HG03108 (cell line): Measurements from ENCODE around the gene MRM2.
"Not testable (repeated sequence)": the region's sequence is repeated elsewhere in the genome, so short reads cannot be mapped to it uniquely, and the experiment has no call there.

ENCODE experiments used
- ATAC-seq: cut with Tn5 transposase; IDR thresholded peaks from one replicate; pipeline ENCODE4 v1.9.1; 2021; ENCODE audit warnings: moderate library complexity; ENCODE audit not compliant: unreplicated experiment

The MRM2 gene

GRCh38 chr7:2269089-2269990 lies 27.3 kb upstream of the MRM2 start:
- ATAC-seq, result not testable (repeated sequence)

GRCh38 chr7:2266911-2267310 lies 24.9 kb upstream of the MRM2 start:
- ATAC-seq, result no peak

DNA sequence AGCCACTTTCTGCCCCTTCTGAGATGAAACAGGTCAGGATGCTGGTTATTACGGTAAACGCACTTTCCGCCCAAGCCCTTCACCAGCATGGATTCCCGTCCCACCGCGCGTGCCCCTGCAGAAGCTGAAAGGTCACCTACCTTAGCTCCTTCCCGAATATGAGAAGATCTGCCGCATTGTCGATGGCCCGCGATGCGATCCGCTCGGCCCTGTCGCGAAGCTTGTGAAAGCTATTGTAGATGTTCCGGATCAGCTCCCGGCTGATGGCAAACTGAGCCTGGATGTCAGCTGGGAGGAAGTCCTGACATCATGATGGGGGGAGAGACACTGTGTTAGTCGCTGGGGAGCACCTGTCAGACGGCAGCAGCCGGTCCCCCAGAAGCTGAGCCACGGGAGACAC lies 22.2 kb upstream of the MRM2 start:
- no peak for ATAC-seq

DNA sequence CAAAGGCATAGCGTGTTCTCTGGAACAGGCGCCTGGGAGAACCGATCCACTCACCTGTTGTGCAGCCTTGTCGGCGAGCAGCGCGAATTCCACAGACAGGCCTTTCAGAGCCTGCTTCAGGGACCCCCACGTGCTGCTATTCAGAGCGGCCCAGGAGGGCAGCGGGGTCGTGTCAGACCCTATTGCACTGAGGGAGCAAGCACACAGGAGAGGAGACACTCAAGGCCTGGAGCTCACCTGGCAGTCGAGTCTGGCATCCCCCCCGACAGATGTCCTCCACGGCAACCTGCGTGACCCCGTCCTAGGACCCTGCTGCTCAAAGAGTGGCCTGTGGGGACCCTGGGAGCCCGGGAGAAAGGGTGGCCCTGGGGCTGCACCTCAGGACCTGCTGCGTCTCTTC lies 21.2 kb upstream of the MRM2 start:
- no peak for ATAC-seq

DNA sequence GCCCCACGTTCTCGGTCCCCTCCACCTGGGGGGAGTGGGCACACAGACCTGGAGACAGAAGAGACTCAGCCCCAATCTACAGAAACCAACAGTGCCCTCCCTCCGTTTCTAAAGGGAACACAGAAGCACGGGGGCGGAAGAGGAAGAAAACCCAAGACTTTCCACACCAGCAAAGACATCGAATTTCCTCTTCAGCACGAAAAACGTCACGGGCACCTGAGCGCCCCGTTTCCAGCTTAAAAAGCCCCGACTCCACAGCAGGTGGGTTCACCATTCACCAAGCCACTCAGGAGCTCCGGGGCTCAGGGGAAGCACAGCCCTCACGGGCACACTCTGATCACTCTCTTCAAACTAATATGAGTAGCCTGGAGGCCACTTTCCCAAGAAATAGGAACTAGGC lies 19.6 kb upstream of the MRM2 start:
- ATAC-seq, result no peak

- no peak for ATAC-seq
Measured at GRCh38 chr7:2260820-2261219, 18.8 kb upstream of the MRM2 start.

- no peak for ATAC-seq
Measured at GRCh38 chr7:2259480-2259879, 17.5 kb upstream of the MRM2 start.

- peak; percentile 68 for ATAC-seq
Measured at GRCh38 chr7:2258661-2259365, 16.8 kb upstream of the MRM2 start.

DNA sequence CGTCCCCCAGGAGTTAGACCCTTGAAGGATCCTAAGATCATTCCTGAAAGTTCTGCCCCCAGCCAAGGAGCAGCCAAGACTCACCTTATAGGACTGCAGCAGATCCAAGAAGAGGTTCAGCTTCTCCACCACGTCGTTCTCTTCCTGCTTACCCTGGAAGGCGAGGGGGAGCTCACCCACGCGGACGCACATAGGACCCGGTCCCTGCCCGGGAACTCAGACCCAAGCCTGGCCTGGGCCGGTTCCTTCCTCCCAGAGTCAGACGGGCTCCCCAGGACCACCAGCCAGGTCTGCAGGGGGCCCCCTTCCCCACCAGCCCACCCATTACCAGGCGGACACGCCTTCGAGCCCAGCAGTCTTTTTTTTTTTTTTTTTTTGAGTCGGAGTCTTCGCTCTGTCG lies 15.6 kb upstream of the MRM2 start:
- ATAC-seq, result no peak

DNA sequence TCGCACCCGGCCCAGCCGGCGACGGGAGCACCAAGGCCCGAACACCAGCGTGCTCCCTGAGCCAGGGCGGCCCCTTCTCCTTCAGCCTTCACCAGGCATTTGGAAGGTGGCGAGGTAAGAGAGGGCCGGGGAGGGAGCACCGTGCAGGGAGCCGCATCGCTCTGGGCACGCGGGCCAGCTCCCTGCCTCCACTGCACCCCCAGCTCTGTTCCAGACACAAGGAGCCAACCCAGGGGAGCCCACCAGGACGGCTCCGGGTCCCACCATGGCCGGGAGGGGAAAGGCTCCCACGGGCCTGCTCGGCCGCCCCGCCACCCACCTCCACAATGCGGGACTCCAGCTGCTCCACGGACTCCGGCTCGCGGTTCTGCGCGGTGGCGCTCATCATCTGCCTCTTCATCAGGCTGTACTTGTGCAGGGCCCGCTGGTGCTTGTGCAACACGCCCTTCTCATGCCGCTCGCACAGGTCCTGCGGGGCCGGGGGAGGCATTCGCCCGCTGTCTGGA lies 15.1 kb upstream of the MRM2 start:
- no peak for ATAC-seq

DNA sequence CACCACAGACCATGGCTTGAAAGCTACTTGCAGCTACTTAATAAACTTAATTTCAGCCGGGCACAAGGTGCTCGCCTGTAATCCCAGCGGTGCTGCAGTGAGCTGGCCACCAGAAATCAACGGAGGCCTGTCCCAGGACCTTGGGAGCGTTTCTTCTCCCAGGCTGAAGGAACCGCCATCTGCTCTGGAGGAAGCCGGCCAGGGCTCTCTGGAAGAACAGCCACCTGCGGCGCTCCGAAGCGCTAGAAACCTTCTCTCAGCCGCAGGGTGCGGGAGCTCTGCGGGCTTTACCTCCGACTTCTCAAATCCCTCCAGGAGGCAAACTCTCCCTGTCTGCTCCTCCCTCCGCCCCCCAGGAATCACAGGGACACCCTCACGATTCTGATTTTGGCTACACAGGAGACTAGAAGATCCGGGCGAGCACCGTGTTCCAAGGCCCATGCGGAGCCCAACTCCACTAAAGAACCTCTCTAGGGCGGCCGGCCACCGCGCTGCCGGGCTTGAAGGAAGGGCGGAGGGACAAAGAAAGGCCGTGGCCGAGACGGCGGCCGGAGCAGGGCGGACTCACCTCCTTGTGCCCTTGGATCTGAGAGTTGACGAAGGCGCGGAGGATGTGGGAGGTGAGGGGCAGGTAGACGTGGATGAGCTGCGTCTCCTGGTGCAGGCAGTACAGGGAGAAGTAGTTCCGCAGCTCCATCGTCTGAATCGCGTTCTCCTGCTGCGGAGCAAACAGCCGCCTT lies 14.5 kb upstream of the MRM2 start:
- no peak for ATAC-seq

- no peak for ATAC-seq
Measured at GRCh38 chr7:2255145-2256139, 13.4 kb upstream of the MRM2 start.

DNA sequence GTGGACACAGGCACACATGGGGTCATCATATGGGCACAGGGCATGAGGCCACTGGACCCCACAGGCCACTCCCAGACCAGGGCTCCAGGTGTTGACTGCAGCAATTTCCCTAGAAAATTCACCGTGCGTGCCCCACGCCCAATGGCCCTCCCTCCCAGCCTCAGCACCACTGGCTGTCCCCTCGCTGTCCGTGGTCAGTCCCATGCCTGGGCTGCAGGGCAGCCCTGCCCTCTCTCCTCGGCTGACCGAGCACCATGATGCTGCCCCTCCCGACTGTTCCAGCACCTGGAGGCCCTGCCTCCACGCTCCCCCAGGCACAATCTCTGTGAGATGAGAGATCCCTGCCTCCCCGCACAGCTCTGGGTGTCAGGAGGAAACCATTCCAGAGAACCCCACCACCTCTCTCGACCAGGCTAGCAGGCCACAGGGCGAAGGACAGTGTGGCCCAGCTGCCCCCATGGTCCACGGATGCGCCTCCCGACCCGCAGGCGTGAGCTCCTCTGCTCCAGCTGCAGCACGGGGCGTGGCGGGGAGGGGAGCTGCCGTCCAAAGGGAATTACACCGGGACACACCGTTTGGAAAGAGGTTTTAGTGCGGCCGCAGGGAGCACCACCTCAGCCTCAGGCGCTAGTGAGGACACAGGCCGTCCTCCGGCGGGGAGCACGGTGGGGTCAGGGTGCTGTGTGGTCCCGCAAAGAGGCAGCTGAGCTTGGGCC lies 12.6 kb upstream of the MRM2 start:
- ATAC-seq, result no peak

DNA sequence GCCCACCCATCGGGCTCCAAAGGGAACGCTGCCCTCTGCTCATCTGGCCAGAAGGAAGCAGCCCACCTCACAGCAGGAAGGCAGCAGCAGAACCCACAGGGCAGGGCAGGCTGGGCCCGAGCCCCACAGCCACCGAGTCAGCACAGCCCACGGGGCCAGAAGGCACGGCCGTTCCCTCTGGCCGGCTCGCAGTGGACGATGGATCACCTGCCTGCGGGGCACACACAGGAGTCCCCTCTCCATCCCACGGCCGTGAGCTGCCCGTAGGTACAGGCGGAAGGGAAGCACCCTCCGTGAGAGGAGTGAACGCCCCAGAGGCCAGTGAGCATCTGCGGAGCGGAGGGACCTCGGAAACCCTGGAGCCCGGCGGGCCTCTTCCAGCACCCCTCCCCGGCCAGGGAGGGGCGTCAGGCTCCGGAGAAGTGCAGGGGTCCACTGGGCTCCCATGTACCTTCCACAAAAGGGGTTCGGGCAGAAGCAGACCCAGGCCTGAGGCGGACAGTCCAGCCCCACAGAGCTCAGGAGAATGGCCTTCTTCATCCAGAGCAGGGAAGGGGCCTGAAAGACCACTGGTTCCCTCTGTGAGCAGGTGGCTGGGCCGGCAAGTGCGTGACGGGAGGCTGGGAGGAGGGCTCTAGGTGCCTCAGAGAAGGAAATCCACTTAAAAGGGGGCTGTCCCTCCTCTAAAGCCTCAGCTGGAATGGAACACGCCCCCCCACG lies 11.7 kb upstream of the MRM2 start:
- no peak for ATAC-seq

GRCh38 chr7:2253021-2253420 lies 11.0 kb upstream of the MRM2 start:
- no peak for ATAC-seq

- ATAC-seq, result no peak
Measured at GRCh38 chr7:2251841-2252771, 10.1 kb upstream of the MRM2 start.

DNA sequence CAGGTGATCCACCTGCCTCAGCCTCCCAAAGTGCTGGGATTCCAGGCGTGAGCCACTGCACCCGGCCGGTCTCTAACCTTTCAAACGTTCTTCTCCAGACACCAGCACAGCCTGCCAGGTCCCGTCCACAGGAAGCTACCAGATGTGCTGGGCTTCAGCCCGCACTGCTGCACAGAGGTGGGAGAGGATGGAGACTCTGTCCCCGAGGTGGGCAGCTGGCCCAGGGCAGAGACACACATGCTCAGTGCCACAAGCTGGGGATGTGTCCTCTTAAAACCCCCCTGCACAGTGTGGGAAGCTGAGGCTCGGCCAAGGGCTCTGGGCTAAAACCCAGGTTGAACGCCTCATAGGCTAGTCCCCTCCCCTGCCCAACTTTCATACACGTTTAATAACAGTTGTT lies 9.4 kb upstream of the MRM2 start:
- ATAC-seq, result no peak
